CD4-positive, alpha-beta T cell treated with Interleukin-6 for 4 hours (primary cell): ENCODE measurements around the gene ATG13.
"Not testable (repeated sequence)": the region's sequence is repeated elsewhere in the genome, so short reads cannot be mapped to it uniquely, and the experiment has no call there.

ENCODE experiments used
- DNase-seq: peaks from one replicate; pipeline ENCODE4 v3.0.0-alpha.2; 2020; ENCODE audit warnings: mixed read lengths

The ATG13 gene

DNA sequence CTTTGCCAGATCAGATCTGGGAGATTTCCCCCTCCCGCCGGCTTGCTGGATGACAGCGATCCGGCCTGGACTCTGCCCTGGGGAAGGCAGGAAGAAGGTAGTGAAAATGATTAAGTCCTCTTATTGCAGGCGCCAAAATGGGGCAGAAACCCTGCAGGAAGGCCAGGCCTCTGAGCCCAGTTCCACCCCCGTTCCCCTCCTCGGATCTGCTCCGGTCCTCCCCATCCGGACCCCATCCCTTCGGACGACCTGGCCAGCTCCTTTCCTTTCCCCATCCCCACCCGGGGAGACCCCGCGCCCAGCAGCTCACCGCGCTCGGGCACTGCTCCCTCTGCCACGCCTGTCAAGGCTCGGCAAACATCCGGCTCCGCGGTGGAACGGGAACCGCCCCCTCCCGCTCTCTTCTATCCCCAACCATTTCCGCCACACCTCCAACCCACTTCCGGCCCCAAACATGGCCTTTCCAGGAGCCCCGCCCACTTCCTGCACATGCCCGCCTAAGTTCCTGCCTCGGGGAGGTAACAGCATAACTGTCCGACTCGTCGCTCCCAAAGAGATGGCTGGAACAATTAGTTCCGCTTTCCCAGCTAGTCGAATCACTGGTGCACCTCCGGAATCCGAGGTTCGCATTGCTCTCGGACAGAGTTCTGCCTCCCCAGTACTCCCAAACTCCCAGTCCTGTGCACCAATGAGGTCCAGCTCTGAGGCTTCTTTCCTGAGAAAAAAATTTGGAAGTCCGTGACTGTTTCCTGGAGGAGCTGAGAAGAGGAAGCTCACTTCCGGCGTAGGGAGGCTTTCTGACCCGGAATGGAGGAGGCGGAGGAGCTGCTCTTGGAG is 83.1 kb downstream of the ATG13 start, which contains the start of the genes ARHGAP1 and ZNF408:
Gene ARHGAP1, minus strand, starts transcription at position 379 of the 837 bp plus-strand sequence. CDS start 4,512 bp downstream, outside the sequence.
Gene ZNF408, plus strand, starts transcription at position 791 of the 837 bp plus-strand sequence. Its CDS starts 17 bp downstream, at position 808.
- DNase-seq, result peak; percentile 100

DNA sequence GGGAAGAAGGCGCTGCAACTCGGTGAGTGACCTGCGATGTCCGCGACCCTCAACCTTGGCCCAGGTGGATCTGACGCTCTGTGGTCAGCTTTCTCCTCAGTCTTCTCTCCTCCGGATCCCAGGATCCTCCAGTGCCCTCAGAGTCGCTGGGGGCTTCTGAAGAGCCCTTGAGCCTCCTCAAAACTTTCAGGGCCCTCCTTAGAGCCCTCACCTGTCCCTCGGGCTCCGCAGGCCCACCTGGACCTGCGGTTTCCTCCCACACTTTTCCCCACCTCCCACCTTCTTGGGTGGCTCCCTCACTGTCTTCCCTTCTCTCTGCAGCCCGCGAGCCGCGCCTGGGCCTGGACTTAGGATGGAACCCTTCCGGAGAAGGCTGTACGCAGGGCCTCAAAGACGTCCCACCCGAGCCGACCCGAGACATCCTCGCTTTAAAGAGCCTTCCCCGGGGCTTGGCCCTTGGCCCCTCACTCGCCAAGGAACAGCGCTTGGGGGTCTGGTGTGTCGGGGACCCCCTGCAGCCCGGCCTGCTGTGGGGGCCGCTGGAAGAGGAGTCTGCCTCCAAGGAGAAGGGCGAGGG is 83.8 kb downstream of the ATG13 start:
- no peak for DNase-seq

DNA sequence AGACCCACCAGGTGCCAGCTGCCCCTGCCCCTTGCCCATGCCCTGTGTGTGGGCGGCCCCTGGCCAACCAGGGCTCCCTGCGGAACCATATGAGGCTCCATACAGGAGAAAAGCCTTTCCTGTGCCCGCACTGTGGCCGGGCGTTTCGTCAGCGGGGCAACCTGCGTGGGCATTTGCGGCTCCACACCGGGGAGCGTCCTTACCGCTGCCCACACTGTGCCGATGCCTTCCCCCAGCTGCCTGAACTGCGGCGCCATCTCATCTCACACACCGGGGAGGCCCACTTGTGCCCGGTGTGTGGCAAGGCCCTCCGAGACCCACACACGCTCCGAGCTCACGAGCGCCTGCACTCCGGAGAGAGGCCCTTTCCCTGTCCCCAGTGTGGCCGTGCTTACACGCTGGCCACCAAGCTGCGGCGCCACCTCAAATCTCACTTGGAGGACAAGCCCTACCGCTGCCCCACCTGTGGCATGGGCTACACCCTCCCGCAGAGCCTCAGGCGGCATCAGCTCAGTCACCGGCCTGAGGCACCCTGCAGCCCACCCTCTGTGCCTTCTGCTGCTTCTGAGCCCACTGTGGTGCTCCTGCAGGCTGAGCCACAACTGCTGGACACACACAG is 87.8 kb downstream of the ATG13 start:
- no peak for DNase-seq

DNA sequence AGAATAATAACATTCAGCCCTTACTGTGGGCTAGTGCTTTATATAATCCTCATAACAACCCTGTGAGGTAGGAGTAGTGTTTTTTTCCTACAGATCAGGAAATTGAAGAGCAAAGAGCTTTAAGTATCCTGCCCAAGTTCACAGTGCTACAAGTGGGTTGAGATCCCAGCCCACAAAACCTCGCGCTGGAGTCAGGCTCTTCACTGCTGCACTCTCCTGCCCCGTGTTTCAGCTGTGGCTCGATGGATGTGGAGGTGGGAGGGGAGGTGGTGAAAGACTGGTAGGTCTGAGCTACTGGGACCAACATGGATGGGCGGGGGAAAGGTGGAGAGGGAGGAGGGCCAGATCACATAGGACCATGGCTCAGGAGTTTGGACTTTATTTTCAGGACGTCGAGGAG is 89.5 kb downstream of the ATG13 start:
- DNase-seq, result no peak

DNA sequence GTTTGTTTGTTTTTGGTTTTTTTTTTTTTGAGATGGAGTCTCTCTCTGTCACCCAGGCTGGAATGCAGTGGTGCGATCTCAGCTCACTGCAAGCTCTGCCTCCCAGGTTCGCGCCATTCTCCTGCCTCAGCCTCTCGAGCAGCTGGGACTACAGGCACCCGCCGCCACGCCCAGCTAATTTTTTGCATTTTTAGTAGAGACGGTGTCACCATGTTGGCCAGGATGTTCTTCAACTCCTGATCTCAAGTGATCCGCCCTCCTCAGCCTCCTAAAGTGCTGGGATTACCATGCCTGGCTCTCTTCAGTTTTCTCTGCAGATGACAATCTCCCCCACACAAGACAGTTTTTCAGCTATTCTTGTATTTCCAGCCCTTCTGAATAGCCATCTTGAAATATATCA is 92.0 kb downstream of the ATG13 start:
- DNase-seq, result not testable (repeated sequence)

DNA sequence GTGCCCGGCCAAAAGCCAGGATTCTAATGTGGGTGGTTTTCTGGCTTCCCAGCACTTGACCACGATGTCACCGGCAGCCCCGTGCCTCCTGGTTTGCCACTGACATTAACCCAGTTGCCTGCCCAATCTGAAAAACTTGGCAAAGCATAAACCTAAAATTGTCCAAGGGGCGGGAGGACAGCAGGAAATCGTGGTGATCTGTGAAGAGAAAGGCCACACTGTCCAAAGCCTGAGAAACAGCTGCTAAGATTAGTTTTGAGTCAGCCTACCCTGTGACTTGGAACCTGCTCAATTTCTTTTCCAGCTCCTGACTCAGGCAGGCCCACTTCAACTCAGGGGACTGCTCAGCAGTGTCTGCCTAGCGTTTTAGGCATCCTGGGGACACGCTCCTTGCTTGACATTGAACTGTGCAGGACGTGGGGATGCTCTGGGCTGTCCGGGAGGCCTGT is 93.5 kb downstream of the ATG13 start:
- no peak for DNase-seq

DNA sequence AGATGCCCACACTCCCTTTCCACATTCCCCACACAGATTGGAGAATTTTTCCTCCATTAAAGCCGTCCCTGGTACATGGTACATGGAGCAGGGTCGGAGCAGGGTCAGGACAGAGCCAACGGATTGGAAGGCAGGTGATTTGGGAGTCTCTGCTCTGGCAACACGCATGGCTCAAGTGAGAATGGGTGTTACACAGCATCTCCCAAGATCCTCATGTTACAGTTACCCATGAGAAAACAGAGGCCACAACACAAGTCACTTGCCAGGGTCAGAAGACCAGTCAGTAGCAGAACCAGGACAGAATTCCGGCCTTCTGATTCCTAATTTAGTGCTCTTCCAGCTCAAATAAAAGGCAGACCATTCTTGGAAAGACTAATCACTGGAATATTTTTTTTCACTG is 94.0 kb downstream of the ATG13 start:
- no peak for DNase-seq

DNA sequence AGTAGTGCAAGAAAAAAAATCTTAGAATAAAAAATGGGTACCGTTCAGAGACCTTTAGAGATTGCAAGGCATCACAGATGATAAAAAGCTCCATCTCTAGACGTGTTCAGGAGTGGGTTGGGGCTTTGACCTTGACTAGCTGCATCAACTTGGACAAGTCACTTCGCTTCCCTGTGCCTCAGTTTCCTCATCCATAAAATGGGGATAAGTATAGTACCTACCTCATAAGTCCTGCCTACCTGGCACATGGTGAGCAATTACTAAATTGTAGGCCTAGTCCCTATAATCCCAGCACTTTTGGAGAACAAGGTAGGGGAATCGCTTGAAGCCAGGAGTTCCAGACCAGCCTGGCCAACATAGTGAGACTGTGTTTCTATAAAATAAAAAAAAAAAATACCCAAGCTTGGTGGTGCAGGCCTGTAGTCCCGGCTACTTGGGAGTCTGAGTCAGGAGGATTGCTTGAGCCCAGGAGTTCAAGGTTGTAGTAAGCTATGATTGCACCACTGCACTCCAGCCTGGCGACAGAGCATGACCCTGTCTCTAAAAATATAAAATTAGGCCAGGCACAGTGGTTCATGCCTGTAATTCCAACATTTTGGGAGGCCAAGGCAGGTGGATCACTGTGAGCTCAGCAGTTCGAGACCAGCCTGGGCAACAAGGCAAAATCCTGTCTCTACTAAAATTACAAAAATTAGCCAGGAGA is 95.7 kb downstream of the ATG13 start:
- DNase-seq, result no peak

DNA sequence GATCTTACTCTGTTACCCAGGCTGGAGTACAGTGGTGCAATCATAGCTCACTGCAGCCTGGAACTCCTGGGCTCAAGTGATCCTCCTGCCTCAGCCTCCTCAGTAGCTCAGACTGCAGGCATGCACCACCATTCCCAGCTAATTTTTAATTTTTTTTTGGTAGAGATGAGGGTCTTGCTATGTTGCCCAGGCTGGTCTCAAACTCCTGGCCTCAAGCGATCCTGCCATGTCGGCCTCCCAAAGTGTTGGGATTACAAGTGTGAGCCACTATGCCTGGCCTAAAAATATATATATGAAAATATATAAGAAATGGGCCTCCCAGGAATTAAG is 100.4 kb downstream of the ATG13 start:
- not testable (repeated sequence) for DNase-seq

DNA sequence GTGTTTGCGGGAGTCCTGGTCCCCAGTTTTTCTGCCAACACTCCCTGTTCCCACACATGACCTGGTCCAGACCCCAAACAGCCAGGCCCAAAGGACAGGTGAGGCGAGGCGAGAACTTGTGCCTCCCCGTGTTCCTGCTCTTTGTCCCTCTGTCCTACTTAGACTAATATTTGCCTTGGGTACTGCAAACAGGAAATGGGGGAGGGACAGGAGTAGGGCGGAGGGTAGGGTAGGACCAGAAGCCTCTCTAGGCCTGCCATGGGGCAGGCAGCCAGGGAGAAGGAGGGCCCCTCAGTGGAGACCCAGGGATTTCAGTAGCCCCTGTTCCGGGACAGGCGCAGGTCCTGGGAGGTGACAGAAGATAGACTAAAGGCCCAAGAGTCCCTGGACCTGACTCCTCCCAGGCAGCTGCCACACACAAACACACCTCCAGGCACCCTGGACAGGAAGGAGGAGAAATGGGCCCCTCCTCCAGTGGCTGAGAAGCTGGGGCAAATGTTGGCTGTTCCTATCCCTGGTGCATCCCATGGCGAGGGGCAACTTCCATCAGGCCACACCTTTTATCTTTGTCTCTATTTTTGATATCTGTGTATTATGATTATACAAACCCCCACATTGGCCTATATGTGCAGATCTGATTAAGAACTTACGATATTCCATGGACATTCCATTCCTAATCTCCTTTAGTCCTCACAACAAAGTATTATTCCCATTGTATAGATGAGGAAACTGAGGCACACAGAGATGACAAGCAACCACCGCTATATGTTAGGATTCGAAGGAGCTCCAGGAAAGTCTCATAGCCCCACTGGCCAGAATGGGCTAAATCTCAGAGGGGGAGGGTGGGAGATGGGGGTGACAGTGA is 101.0 kb downstream of the ATG13 start:
- DNase-seq, result no peak

DNA sequence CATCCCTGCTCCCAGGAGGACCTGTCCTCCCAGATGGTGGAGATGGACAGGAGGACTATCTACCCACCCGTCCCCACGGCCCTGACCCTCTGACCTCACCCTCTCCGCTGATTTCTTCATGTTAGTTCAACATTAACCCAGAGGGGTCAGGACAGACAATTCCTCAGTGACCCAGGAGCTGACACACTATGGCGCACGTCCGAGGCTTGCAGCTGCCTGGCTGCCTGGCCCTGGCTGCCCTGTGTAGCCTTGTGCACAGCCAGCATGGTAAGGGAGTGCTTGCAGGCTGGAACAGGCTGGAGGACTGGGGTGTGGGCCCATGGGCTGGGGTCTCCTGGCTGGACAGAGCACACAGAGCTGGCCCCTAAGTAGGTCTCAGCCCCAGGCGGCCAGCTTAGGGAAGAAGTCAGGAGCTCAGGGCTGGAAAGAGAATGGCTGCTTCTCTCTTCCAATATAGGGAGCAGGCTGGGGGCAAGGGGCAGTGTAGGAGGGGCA is 101.7 kb downstream of the ATG13 start, which contains the start of gene F2:
Gene F2, plus strand, starts transcription at position 166 of the 495 bp plus-strand sequence. Its CDS starts 23 bp downstream, at position 189.
- DNase-seq, result no peak

DNA sequence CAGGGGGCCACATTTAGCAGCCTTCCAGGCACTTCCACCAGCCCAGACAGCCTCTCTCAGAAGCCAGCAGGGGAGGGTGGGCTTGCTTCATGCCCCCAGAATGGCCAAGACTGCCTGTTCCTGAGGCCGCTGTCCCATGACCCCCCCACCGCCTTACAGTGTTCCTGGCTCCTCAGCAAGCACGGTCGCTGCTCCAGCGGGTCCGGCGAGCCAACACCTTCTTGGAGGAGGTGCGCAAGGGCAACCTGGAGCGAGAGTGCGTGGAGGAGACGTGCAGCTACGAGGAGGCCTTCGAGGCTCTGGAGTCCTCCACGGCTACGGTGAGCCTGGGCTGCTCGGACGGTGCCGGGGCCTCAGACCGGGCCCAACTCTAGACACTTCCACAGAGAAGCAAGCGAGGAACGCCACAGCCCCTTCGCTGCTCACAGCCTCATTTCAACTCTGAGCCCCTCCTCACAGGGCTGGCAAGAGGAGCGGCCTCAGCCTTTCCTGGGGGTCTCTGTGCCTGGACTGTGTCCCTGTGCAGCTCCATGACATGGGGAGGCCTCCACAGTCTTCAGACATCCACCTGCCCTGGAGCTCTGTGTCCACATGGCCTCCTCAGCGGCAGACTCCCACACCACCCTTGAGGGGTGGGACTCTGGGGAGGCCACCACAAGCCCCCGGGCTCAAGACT is 102.3 kb downstream of the ATG13 start:
- no peak for DNase-seq

DNA sequence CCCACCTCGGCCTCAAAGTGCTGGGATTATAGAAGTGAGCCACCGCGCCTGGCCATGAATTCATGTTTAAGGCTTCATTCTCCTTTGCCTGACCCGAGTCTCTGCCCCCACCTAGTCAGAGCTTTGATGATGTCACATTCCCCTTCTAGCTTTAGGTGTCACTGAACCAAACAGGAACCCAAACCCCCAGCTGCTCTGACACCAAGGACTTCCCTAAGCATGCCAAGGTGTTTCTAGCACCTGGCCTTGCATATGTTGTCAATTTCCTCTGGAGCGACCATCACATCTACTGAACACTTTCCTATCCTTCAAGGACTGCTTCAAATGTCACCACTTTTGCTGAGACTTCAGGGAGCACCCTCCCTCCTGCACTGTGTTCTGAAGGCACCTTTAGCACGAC is 103.9 kb downstream of the ATG13 start:
- DNase-seq, result no peak

DNA sequence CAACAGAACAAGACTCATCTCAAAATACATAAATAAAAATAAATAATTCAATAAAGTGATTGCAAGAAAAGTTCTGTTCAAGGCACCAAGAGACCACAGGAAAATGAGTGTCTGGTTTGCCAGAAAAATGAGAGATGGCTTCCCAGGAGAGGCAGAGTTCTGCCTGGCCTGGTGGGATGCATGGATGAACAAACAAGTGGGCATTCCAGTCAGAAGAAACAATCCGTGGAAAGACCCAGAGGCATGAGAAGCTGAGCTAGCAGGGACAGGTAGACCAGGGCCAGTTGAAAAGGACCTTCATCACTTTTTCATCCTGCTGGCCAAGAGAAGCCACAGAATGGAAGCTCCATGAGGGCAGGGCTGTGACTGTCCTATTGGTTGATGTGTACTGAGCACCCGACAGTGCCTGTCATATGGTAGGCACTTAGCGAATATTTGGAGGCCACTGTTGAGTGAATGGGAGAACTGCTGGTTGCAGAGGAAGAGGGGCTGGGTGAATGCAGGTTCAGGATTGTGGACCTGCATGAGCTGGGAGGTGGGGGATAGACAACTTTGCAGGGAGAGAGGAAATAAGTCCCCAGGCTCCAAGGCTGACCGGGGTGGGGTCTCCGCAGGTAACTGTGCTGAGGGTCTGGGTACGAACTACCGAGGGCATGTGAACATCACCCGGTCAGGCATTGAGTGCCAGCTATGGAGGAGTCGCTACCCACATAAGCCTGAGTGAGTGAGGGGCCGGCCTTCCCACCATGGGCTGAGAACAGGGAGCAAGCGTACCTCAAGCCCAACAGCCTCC is 105.4 kb downstream of the ATG13 start:
- no peak for DNase-seq

DNA sequence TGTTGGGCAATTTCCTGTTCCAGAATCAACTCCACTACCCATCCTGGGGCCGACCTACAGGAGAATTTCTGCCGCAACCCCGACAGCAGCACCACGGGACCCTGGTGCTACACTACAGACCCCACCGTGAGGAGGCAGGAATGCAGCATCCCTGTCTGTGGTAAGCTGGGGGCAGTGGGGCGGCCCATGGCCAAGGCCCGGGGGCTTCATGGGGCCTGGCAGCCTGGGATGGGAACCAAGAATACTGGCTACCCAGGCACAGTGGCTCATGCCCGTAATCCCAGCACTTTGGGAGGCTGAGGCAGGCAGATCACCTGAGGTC is 106.0 kb downstream of the ATG13 start:
- DNase-seq, result no peak

DNA sequence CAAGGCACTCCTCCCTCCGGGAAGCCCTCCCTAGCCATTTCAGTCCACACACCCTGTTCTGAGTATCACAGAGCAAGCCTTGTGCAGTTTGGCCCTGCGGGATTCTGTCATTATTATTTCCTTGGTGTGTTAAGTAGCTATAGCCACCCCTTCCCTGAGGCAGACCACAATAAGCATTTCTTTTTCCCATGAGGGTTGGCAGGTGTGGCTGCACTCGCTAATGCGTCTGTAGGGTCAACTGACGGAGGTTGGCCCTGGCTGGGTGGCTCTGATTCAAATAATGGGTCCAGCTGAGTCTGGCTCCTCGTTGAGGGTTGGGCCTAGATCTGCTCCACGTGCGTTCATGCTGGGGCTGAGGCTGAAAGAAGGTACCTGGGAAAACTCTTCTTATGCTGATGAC is 106.7 kb downstream of the ATG13 start:
- DNase-seq, result no peak
